Osteocyte (in vitro differentiated cells): ENCODE results near the gene CCDC51. TPM values are rescaled to one million over a fixed set of nuclear protein-coding genes. Genes with fewer than 3 reads are reported as not detected.

ENCODE experiments used
- DNase-seq: peaks from one replicate; pipeline ENCODE4 v3.0.0; 2021; ENCODE audit warnings: mixed read lengths; ENCODE audit not compliant: unreplicated experiment; ENCODE audit errors: extremely low spot score
- H3K27ac Mint-ChIP-seq: one replicate; pipeline ENCODE4 v1.8.0; 2021; ENCODE audit warnings: mild to moderate bottlenecking, mixed read lengths; ENCODE audit not compliant: unreplicated experiment
- H3K27me3 Mint-ChIP-seq: one replicate; pipeline ENCODE4 v1.8.0; 2021; ENCODE audit warnings: mixed read lengths; ENCODE audit not compliant: unreplicated experiment
- H3K36me3 Mint-ChIP-seq: one replicate; pipeline ENCODE4 v1.8.0; 2021; ENCODE audit warnings: mixed read lengths; ENCODE audit not compliant: unreplicated experiment
- H3K4me1 Mint-ChIP-seq: one replicate; pipeline ENCODE4 v1.8.0; 2021; ENCODE audit warnings: mixed read lengths; ENCODE audit not compliant: unreplicated experiment
- H3K4me3 Mint-ChIP-seq: one replicate; pipeline ENCODE4 v1.8.0; 2021; ENCODE audit warnings: mild to moderate bottlenecking, moderate library complexity, mixed read lengths; ENCODE audit not compliant: unreplicated experiment
- H3K9me3 Mint-ChIP-seq: one replicate; pipeline ENCODE4 v1.8.0; 2021; ENCODE audit warnings: mixed read lengths; ENCODE audit not compliant: unreplicated experiment
- total RNA-seq: library from RNA; stranded (reverse); gene quantifications from 2 replicates; pipeline ENCODE4 v1.2.1, GENCODE V29; 2021
- TF ChIP-seq, protein P1 (sequence below): fragments of 200-600 bp; sonication (generic); IDR thresholded peaks from 2 replicates; pipeline ENCODE4 v1.5.0; 2021; ENCODE audit warnings: antibody characterized with exemption, mild to moderate bottlenecking, moderate library complexity

The CCDC51 gene
- total RNA-seq, 1 donor from 2014 or later: 11.3 TPM

GRCh38 chr3:48446425-48447193, 6.7 kb upstream of the CCDC51 start, which contains the start of gene ATRIP:
TSS of gene ATRIP (plus strand) at chr3:48446737. CDS start at chr3:48446846, 109 bp downstream.
- peak; percentile 96 for DNase-seq
- TF ChIP-seq, protein P1, sequence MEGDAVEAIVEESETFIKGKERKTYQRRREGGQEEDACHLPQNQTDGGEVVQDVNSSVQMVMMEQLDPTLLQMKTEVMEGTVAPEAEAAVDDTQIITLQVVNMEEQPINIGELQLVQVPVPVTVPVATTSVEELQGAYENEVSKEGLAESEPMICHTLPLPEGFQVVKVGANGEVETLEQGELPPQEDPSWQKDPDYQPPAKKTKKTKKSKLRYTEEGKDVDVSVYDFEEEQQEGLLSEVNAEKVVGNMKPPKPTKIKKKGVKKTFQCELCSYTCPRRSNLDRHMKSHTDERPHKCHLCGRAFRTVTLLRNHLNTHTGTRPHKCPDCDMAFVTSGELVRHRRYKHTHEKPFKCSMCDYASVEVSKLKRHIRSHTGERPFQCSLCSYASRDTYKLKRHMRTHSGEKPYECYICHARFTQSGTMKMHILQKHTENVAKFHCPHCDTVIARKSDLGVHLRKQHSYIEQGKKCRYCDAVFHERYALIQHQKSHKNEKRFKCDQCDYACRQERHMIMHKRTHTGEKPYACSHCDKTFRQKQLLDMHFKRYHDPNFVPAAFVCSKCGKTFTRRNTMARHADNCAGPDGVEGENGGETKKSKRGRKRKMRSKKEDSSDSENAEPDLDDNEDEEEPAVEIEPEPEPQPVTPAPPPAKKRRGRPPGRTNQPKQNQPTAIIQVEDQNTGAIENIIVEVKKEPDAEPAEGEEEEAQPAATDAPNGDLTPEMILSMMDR: no peak
- Mint-ChIP-seq H3K9me3 (no peaks in the 10 kb centered on the region), H3K27me3 (no peaks in the 10 kb centered on the region), H3K36me3 (peaks cover 9% of the 10 kb centered on the region), H3K4me3 (peak within 1 kb of the TSS; percentile 88), H3K4me1 (peaks cover 36% of the 10 kb centered on the region), H3K27ac (peak within 1 kb of the TSS; percentile 88)

DNA sequence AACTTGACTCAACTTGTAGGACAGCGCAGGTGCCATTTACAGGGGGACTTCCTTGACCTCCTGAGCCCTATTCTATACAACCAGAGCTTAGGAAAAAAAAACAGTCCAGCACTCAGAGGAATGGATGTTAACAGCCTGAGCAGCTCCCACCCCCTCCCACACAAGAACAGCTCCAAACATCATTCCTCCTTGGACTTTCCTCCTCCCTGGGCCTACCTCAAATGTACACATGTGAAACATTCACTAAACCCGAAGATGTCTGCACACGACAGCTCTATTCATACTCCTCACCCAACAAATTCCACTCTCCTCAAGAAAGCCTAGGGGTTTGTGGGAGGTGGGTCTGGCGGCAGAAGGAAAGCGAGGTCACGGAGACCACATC, 6.1 kb upstream of the CCDC51 start:
- TF ChIP-seq, protein P1: no peak
- no peaks in the 10 kb centered on the region for H3K9me3 Mint-ChIP-seq
- DNase-seq: no peak
- peaks cover 5% of the 10 kb centered on the region for H3K36me3 Mint-ChIP-seq
- no peaks in the 10 kb centered on the region for H3K27me3 Mint-ChIP-seq
- H3K27ac Mint-ChIP-seq: peak overlapping the region; percentile 84
- H3K4me3 Mint-ChIP-seq: peak overlapping the region; percentile 88
- H3K4me1 Mint-ChIP-seq: peaks cover 41% of the 10 kb centered on the region

GRCh38 chr3:48445277-48445882, 5.5 kb upstream of the CCDC51 start:
- Mint-ChIP-seq H3K4me3 (peak overlapping the region; percentile 88), H3K27ac (no peak overlapping the region), H3K36me3 (peaks cover 5% of the 10 kb centered on the region), H3K27me3 (no peaks in the 10 kb centered on the region), H3K9me3 (no peaks in the 10 kb centered on the region), H3K4me1 (peaks cover 47% of the 10 kb centered on the region)
- TF ChIP-seq, protein P1: no peak
- no peak for DNase-seq

- TF ChIP-seq, protein P1: no peak
- Mint-ChIP-seq H3K36me3 (peaks cover 5% of the 10 kb centered on the region), H3K27me3 (no peaks in the 10 kb centered on the region), H3K27ac (no peak overlapping the region), H3K4me1 (peaks cover 46% of the 10 kb centered on the region), H3K4me3 (peak overlapping the region; percentile 98), H3K9me3 (no peaks in the 10 kb centered on the region)
- no peak for DNase-seq
Observed at GRCh38 chr3:48441940-48442339, 2.0 kb upstream of the CCDC51 start.

DNA sequence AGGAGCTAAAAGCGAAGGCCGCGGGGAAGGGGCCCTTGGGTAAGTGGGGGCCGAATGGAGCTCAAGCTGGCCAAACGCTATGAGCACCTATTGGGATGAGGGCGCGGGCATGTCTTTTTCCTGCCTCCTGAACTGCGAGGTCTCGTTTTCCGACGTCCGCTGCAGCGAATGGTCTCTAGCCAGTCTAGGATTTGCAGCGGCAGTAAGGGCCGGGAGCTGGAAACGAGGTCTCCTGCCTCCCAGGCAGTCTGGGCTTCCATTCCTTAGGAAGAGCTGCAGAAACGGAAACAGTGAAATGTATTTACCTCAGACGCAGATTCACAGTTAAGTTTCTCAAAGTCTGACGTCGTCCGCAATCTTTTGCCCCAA, 655 bp upstream of the CCDC51 start:
- DNase-seq: no peak
- Mint-ChIP-seq H3K36me3 (peaks cover 5% of the 10 kb centered on the region), H3K4me1 (peaks cover 36% of the 10 kb centered on the region), H3K27ac (peak overlapping the region; percentile 96), H3K4me3 (peak overlapping the region; percentile 98), H3K9me3 (no peaks in the 10 kb centered on the region), H3K27me3 (no peaks in the 10 kb centered on the region)
- TF ChIP-seq, protein P1: no peak
